Motor neuron (in vitro differentiated cells): ENCODE data around the gene SUGP2. TPM values are rescaled to one million over a fixed set of nuclear protein-coding genes. Genes with fewer than 3 reads are reported as not detected.
A peak's percentile ranks its signal among the peaks of the same experiment; 100 is the strongest.

Source experiments
- ATAC-seq, 8 experiments: fragments of 200-7000 bp; cut with Tn5 transposase; replicated peaks in 6 of 8; 2 replicates each; pipeline ENCODE4 v1.8.0; 2021; ENCODE audit warnings: mild to moderate bottlenecking in 8 of 8, moderate library complexity in 8 of 8
- H3K27ac ChIP-seq, 2 donors: fragments of 250-450 bp; sonication (Bioruptor Pico); 2 replicates each; pipeline ENCODE4 v1.9.0; 2021; ENCODE audit warnings: antibody characterized with exemption in 2 of 2, mild to moderate bottlenecking in 2 of 2, moderate library complexity in 1 of 2
- H3K4me1 ChIP-seq, 2 donors: fragments of 250-450 bp; sonication (Bioruptor Pico); replicated peaks in 1 of 2; 2 replicates each; pipeline ENCODE4 v1.6.1; 2021; ENCODE audit warnings: antibody characterized with exemption in 2 of 2, mild to moderate bottlenecking in 2 of 2, moderate library complexity in 1 of 2
- H3K4me3 ChIP-seq, 5 donors: fragments of 250-450 bp; sonication (Bioruptor Pico); 2 replicates each; pipeline ENCODE4 v1.9.0; 2021; ENCODE audit warnings: antibody characterized with exemption in 5 of 5, mild to moderate bottlenecking in 5 of 5, moderate library complexity in 4 of 5
- WGBS, 10 experiments: fragments of 450-650 bp; shearing (Covaris generic); methylation state at CpG; one replicate each; pipeline ENCODE4 v1.0.0; 2022; 5-methylcytosine and 5-hydroxymethylcytosine counted together
- in situ Hi-C, 9 experiments: fragments of 400-800 bp; cut with MboI; loops; one replicate each; pipeline ENCODE4 v1.15.0; 2021; ENCODE audit warnings: low sequenced_read_pairs in 9 of 9, low pct_unique_long_range_greater_than_20kb in 2 of 9; ENCODE audit not compliant: unreplicated experiment in 9 of 9
- total RNA-seq, 8 experiments: library from RNA; unstranded; fragments of 300-600 nt; gene quantifications; 2 replicates each; pipeline versions ENCODE4 v1.2.3 to v1.2.4, GENCODE V29; 2022

Gene SUGP2
- total RNA-seq, 8 experiments from 2014 or later: 36.4 to 126 (median 63.2) TPM

- no peak for ATAC-seq
- in situ Hi-C loops: no loop called here
- no peak overlapping the region for H3K4me3 ChIP-seq
- WGBS, 10 experiments: 71 to 100% (median 83%) methylated on average over 1 of the region's 13 CpGs; no CpG with 5 or more reads in 7 of the 10 experiments
- H3K4me1 ChIP-seq: no peaks in the 10 kb centered on the region
- no peak overlapping the region for H3K27ac ChIP-seq
Observed at GRCh38 chr19:19055701-19056100, 22.4 kb upstream of the SUGP2 start.

GRCh38 chr19:19054939-19055440 is 21.7 kb upstream of the SUGP2 start:
- no peak for ATAC-seq
- Histone ChIP-seq H3K27ac (no peak overlapping the region), H3K4me1 (no peaks in the 10 kb centered on the region), H3K4me3 (no peak overlapping the region)
- in situ Hi-C loops: no loop called here
- WGBS, 10 experiments: 83 to 100% (median 98%) methylated on average over 1 to 12 of the region's 19 CpGs; no CpG with 5 or more reads in 4 of the 10 experiments

GRCh38 chr19:19054315-19054938 is 21.1 kb upstream of the SUGP2 start:
- WGBS, 10 experiments: 80 to 100% (median 90%) methylated on average over 2 to 6 of the region's 15 CpGs; no CpG with 5 or more reads in 3 of the 10 experiments
- in situ Hi-C loops: no loop called here

DNA sequence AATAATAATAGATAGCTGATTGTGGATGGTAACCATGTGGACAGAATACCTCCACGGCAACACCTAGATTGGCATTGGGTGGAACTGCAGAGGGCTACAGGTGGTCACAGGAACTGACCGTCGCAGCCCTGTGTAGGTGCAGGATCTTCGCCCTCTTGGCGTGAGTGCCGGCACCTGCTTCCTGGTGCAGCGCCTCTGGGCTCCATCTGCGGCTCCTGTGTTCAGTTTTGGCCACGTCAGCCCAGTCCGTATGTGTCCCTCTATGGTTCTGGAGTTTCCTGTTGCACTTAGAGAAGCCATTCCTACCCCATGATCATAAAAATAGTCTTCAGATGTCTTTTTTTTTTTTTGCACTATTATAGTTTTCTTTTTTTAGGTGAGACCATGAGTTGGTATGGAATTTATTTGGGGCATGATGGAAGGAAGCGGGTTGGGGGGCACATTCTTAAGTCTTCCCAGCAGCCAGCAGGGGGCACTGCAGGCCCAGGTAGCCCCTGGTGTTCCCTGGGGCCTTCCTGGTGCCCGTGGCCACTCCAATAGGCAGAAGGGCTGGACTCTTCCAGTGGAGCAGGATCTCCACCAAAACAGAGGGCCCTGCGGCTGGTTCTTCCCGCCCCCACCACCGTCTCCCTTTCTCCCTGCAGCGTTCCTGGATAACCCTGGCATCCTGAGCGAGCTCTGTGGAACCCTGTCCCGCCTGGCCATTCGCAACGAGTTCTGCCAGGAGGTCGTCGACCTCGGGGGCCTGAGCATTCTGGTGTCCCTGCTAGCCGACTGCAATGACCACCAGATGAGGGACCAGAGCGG is 20.4 kb upstream of the SUGP2 start:
- in situ Hi-C loops: no loop called here
- Histone ChIP-seq H3K4me1 (no peaks in the 10 kb centered on the region), H3K27ac (no peak overlapping the region), H3K4me3 (no peak overlapping the region)
- WGBS, 10 experiments: 17 to 100% (median 97%) methylated on average over 1 to 14 of the region's 25 CpGs; no CpG with 5 or more reads in 1 of the 10 experiments
- peak; percentile 55 to 85 (median 70) for ATAC-seq

More at GRCh38 chr19:19054315-19054938, 21.1 kb upstream of the SUGP2 start:
- Histone ChIP-seq H3K4me1 (no peaks in the 10 kb centered on the region), H3K27ac (no peak overlapping the region), H3K4me3 (no peak overlapping the region)
- no peak for ATAC-seq

DNA sequence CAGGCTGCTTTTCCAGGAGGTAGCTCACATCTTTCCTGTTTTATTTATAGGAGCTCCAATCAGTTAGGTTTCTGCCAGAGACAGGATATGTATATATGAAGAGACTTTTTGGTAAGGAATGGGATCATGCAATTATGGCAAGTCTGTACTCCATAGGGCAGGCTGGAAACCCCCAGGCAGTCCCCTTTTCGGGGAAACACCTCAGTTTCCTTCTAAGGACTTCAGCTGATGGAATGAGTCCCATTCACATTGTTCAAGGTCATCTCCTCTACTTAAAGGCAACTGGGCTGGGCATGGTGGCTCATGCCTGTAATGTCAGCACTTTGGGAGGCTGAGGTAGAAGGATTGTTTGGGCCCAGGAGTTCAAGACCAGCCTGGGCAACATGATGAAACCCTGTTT is 19.6 kb upstream of the SUGP2 start:
- no peak for ATAC-seq
- Histone ChIP-seq H3K4me1 (no peaks in the 10 kb centered on the region), H3K4me3 (no peak overlapping the region), H3K27ac (no peak overlapping the region)
- 80 to 100% methylated on average over 1 of the region's 1 CpG; no CpG with 5 or more reads in 8 of the 10 experiments for WGBS, 10 experiments
- in situ Hi-C loops: no loop called here

- Histone ChIP-seq H3K4me3 (no peak overlapping the region), H3K4me1 (no peaks in the 10 kb centered on the region), H3K27ac (no peak overlapping the region)
- in situ Hi-C loops: no loop called here
- ATAC-seq: peak in 1 of 8 experiments; percentile 16
- WGBS, 10 experiments: 91 to 100% (median 98%) methylated on average over 1 to 9 of the region's 20 CpGs; no CpG with 5 or more reads in 6 of the 10 experiments
Observed at GRCh38 chr19:19051478-19052213, 18.3 kb upstream of the SUGP2 start.

GRCh38 chr19:19050731-19051130 is 17.4 kb upstream of the SUGP2 start:
- 60 to 100% (median 90%) methylated on average over 1 to 2 of the region's 2 CpGs; no CpG with 5 or more reads in 3 of the 10 experiments for WGBS, 10 experiments
- in situ Hi-C loops: no loop called here
- no peak for ATAC-seq
- H3K4me1 ChIP-seq: no peaks in the 10 kb centered on the region
- H3K27ac ChIP-seq: no peak overlapping the region
- H3K4me3 ChIP-seq: no peak overlapping the region

DNA sequence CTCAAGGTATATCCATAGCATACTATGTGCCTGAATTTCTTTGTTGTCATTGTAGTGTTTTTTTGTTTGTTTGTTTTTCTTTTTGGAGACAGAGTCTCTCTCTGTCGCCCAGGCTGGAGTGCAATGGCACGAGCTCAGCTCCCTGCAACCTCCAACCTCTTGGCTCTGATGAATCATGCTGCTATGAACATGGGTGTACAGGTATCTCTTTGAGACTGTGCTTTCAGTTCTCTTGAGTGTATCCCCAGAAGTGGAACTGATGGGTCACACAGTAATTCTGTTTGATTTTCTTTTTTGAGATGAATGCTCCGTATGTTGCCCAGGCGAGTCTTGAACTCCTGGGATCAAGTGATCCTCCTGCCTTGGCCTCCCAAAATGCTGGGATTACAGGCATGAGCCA is 16.8 kb upstream of the SUGP2 start:
- in situ Hi-C loops: no loop called here
- no peak overlapping the region for H3K27ac ChIP-seq
- ATAC-seq: no peak
- no peaks in the 10 kb centered on the region for H3K4me1 ChIP-seq
- 82 to 100% (median 98%) methylated on average over 1 to 4 of the region's 4 CpGs; no CpG with 5 or more reads in 2 of the 10 experiments for WGBS, 10 experiments
- no peak overlapping the region for H3K4me3 ChIP-seq

GRCh38 chr19:19049406-19049805 is 16.1 kb upstream of the SUGP2 start:
- WGBS, 10 experiments: 94 to 100% (median 100%) methylated on average over 1 to 2 of the region's 2 CpGs; no CpG with 5 or more reads in 1 of the 10 experiments
- in situ Hi-C loops: no loop called here
- peak in 2 of 8 experiments; percentile 42 to 48 for ATAC-seq
- H3K4me1 ChIP-seq: no peaks in the 10 kb centered on the region
- H3K4me3 ChIP-seq: no peak overlapping the region
- H3K27ac ChIP-seq: no peak overlapping the region

- no peak for ATAC-seq
- Histone ChIP-seq H3K4me3 (no peak overlapping the region), H3K27ac (no peak overlapping the region), H3K4me1 (no peaks in the 10 kb centered on the region)
- 80 to 100% (median 93%) methylated on average over 1 to 5 of the region's 6 CpGs; no CpG with 5 or more reads in 5 of the 10 experiments for WGBS, 10 experiments
- in situ Hi-C loops: no loop called here
Observed at GRCh38 chr19:19043881-19044280, 10.6 kb upstream of the SUGP2 start.

GRCh38 chr19:19043481-19043880 is 10.2 kb upstream of the SUGP2 start:
- WGBS, 10 experiments: no CpG with 5 or more reads among the region's 6 CpGs
- Histone ChIP-seq H3K27ac (no peak overlapping the region), H3K4me3 (no peak overlapping the region), H3K4me1 (no peaks in the 10 kb centered on the region)
- no peak for ATAC-seq
- in situ Hi-C loops: no loop called here

DNA sequence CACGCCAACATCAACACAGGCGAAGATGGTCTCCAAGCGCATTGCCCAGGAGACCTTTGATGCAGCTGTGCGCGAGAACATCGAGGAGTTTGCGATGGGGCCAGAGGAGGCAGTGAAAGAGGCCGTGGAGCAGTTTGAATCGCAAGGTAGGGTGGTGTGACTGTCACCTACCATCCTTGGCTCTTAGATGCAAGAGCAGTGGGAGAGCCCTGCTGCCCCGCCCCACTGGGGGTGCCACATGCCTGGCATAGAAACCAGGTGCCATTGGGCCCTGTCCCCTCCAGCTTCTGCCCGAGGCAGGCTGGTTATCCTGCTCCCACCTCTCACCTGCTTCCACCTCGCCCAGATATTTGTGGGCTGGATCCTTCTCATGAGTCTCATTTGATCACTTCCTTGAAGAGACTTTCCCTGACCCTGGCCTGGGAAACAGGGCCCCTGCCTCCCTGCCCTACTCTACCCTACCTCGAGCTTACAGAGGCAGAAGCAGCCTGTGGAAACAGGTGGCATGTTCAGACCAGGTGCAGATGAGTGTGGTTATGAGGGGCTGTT is 9.5 kb upstream of the SUGP2 start:
- in situ Hi-C loops: no loop called here
- WGBS, 10 experiments: 77 to 100% (median 90%) methylated on average over 2 to 6 of the region's 13 CpGs; no CpG with 5 or more reads in 6 of the 10 experiments

More for the DNA sequence above, 9.5 kb upstream of the SUGP2 start:
- no peaks in the 10 kb centered on the region for H3K4me1 ChIP-seq
- no peak for ATAC-seq
- no peak overlapping the region for H3K4me3 ChIP-seq
- H3K27ac ChIP-seq: no peak overlapping the region
